ENCODE results near the gene SERAC1.

Gene SERAC1

DNA sequence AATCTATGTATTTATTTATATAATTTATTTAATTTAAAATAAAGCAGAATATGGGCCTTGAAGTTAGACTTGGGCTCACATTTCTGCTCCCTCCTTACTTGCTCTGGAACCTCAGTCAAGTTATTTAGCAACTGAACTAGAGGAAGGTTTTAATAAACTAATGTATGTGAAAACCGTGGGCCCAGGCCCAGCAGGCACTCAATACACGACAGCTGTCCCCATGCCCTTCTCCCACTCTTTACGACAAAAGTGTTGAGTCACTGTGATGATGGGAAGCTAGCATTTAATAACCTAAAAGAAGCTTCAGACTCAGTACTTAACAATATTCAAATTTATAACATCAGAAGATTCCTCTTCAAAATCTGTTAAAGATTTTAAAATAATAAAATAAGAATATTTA is 46.7 kb downstream of the SERAC1 start:
- DNase-seq: no peak

- no peak for DNase-seq
Observed at GRCh38 chr6:158118886-158119285, 49.2 kb downstream of the SERAC1 start.

DNA sequence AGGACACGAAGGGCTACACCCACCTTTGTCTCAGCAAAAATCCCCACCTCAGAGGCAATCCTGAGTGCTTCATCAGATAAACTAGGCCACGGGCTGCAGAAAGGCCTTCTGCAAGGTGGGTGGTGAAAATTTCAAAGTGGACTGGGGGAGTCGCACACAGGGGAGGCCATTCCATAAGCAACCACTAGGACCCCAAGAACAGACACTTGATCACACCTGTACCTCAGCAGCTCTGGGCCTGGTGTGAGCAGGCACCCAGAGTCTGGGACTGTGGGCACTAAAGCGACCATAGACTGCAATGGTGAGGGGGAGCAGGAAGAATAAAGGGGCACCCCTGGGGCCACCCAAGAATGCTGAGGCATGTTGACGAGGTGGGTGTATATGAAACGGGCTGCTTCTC is 52.6 kb downstream of the SERAC1 start:
- DNase-seq: no peak

GRCh38 chr6:158115102-158115501 is 53.0 kb downstream of the SERAC1 start:
- no peak for DNase-seq

GRCh38 chr6:158113802-158114201 is 54.3 kb downstream of the SERAC1 start:
- peak; percentile 60 for DNase-seq

DNA sequence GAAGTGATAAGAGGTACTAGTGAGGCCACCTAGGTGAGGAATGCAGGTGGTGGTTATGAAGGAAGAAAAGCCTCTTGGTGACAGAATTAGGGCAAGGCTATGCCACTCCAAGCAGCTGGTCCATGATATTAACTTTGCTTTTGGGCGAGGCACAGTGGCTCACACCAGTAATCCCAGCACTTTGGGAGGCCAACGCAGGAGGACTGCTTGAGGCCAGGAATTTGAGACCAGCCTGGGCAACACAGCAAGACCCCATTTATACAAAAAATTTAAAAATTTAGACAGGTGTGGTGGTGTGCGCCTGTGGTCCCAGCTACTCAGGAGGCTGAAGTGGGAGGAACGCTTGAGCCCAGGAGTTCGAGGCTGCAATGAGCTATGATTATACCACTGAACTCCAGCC is 56.1 kb downstream of the SERAC1 start:
- no peak for DNase-seq

DNA sequence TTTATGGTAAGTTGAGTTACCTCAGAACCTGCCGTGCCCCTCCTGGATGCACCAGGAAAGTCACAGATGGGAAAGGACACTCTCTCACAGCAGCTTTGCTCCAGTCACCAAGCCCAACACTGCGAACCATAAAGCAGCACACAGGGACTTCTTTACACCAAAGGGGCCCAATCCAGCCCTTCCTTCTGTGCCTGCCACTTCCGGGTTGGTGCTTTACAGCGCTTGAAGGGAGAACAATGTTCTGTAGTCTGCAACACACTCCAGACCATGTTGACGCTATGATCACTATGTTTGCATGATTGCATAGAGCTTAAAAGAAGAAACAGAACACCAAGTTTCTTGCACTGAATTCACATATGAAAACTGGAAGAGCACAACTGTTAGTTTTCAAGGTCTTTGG is 57.1 kb downstream of the SERAC1 start:
- DNase-seq: no peak

GRCh38 chr6:158109748-158110147 is 58.3 kb downstream of the SERAC1 start:
- DNase-seq: no peak

DNA sequence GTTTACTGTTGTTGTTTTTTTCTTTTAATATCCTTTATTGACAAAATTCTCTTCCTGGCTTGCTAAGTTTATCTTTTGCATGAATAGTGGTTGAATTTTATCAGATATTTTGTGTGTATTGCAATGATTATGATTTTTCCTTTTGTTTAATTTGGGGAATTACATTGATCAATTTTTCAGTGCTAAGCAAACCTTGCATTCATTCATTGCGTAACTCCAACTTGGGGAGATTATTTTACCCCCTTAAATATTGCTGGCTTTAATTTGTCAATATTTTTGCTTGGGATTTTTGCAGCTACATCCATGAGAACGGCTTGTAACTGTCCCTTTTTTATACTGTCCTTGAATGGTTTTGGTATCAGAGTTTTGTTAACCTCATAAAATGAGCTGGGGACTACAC is 63.4 kb downstream of the SERAC1 start:
- DNase-seq: no peak

GRCh38 chr6:158103228-158103627 is 64.8 kb downstream of the SERAC1 start:
- no peak for DNase-seq

GRCh38 chr6:158095671-158096070 is 72.4 kb downstream of the SERAC1 start:
- no peak for DNase-seq

DNA sequence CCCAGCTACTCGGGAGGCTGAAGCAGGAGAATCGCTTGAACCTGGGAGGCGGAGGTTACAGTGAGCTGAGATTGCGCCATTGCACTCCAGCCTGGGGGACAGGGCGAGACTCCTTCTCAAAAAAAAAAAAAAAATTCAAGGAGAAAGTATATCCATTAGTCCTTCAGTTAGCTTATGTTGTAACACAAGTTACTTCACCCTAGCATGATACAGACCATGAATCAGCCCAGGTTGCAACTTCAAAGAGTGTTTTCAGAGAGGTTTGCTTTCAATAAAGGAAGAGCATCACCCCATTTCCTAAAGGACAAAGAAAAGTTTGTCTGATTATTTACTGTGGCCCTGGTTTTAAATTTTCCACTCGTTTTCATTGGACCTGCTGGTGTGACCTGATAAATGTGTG is 73.0 kb downstream of the SERAC1 start:
- DNase-seq: peak; percentile 18

DNA sequence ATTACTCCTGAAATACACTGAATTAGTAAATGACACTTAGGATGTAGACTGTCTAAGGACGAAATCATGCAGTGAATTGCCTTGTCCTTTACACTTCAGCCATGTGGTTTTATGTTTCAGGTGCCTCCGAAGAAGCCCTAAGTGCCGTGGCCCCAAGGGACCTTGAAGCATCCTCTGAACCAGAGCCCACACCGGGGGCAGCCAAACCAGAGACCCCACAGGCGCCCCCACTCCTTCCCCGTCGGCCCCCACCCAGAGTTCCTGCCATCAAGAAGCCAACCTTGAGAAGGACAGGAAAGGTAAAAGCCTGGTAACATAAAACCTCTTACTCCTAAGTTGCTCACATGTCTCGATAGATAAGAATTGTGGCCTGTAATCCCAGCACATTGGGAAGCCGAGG is 75.3 kb downstream of the SERAC1 start:
- DNase-seq: no peak

DNA sequence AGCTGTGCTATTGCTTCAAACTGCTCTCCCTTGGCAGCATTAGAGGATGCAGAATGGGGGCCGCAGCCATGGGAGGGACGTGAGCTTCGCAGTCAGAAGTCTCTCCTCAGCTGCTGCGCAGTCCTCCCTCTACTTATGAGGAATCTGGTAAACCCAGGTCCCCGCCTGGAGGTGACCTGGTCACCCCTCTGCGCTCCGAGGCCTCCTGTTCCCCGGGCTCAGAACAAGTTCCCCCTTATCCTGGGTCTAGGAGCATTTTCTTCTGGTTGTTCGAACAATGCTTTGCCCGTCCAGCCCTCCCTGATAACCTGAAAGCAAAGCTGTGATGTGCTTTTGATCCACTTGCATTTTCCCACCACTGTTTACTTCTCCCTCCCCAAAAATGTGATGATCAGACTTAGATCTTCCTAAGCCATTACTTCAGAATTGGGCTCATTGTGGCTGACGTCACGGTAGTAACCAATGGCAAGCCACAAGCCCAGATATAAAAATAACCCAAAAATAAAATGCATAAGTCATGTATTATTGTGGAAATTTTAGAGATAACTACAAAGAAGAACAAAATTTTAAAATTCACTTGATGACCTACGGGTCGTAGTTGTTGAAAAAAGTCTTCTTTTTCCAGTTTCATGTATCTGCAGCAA is 80.7 kb downstream of the SERAC1 start:
- no peak for DNase-seq

DNA sequence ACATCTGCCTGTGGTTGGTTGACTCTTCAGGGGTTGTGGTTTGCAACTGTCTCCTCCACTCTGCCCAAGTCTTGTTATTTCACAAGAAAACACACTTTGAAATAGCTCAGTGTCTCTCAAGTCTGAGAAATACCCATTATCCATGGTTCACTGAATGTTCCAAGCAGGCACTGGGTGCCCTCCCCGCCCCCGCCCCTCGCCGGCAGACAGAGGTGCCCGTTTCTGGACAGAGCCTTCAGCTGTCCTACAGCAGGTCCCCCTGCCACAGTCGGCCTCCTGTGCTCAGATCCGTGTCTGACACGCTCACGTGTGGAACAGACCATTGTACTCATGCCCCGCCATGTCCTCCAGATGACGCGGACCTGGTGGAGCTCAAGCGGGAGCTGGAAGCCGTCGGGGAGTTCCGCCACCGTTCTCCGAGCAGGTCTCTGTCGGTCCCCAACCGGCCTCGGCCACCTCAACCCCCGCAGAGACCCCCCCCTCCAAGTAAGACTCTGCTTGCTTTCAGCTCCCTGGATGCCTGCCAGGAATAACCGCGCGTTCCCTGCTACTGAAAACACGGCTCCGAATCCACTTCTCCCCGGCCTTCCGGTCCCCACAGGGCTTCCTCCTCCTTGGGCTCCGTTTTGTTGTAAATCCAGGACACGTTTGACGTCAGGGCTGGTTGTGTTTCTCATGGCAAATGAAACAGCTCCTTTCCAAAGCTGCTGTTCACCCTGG is 81.4 kb downstream of the SERAC1 start:
- DNase-seq: peak; percentile 86

- no peak for DNase-seq
Observed at GRCh38 chr6:158086054-158086503, 82.0 kb downstream of the SERAC1 start.

DNA sequence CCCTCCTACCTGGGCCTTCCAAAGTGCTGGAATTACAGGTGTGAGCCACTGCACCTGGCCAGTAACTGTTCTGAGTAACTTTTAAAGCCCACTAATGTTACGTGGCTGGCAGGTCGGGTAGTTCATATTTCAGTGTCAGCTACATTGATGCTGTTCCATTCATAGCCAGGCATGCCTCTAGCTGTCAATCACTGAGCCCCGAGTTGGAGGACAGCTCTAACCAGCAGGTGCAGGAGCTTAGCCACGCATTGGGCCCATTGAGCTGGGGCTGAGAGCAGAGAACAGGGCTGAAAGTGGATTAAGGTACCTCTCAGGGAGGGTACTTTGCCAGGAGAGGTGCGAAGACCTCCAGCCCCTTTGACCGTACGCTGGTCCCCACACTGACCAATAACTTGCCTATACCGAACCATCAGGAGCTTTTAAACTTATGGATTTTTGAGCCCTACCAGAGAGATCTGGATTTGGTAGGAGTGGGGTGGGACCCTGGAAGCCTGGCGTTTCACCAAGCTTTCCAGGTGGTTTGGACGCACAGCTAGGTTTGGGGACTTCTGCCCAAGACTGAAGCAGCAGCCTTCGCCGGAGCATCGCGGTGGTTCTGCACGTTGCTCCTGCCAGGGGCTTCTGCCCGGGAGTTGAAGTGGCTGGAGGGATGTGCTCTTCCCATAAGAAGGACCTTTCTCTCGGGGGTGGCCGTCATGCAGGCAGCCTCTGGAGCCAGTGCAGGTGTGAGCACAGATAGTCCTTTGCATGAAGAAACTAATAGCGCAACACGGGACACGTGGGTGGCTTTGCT is 82.6 kb downstream of the SERAC1 start:
- DNase-seq: no peak

DNA sequence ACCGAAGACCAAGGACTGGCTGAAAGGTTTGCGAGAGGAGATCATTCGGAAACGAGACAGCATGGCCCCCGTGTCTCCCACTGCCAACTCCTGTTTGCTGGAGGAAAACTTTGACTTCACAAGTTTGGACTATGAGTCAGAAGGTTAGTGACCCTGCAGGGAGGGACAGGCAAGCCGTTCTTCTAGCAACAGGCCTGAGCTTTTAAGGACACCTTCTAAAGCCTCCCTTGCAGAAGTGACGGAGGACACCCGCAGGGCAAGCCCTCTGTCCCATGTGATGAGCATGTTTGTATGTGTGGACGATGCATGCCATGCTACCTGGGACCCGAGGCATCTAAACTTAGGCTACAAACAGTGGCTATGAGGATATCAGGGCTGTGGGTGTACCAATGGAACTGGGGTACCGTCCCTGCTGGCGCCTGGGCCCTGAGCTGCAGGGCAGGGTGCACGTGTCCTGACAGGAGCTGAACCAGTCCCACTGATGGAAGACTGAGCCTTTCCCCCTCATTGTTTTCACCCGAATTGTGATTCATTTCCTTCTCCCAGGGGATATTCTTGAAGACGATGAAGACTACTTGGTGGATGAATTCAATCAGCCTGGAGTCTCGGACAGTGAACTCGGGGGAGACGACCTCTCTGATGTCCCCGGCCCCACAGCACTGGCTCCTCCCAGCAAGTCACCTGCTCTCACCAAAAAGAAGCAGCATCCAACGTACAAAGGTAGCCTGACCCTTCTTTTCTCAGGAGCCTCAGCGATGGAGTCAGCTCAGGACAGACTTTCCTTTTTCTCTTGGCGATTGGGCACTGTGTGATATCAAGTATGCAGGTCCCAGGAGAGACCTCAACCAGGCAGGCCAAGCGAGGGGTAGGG is 84.4 kb downstream of the SERAC1 start:
- DNase-seq: no peak

DNA sequence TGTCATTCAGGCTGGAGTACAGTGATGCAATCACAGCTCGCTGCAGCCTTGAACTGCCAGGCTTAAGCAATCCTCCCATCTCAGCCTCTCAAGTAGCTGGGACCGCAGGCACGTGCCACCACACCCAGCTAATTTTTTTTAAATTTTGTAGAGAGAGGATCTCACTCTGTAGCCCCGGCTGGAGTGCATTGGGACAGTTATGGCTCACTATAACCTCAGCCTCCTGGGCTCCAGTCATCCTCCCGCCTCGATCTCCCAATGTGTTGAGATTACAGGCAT is 86.5 kb downstream of the SERAC1 start:
- DNase-seq: peak; percentile 53

DNA sequence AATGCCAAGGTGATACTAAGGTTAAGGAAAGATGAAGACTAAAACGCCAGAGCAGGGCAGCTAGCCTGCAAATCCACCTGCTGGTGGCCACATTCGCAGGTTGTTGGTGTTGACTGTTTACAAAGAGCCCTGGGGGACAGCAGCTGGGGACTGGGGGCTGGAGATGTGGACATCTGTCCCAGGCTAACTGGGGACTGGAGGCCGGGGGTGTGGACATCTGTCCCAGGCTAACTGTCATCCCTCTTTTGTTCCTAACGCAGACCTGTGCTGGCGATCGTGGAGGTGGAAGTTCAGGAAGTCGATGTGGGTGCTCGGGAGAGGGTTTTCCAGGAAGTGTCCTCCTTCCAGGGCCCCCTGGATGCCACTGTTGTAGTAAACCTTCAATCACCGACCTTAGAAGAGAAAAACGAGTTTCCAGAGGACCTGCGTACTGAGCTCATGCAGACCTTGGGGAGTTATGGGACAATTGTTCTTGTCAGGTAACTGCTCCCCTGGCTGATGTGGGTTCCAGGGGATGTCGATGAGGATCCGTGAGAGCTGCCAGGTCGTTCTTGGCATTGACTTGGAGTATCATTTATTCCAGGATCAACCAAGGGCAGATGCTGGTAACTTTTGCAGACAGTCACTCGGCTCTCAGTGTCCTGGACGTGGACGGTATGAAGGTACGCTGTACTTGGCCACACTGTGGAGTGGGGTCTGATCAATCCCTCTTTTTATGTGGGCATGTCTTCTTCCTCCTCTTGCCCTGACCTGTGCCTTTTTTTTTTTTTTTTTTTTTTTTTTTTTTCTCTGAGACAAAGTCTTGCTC is 87.0 kb downstream of the SERAC1 start:
- DNase-seq: no peak

DNA sequence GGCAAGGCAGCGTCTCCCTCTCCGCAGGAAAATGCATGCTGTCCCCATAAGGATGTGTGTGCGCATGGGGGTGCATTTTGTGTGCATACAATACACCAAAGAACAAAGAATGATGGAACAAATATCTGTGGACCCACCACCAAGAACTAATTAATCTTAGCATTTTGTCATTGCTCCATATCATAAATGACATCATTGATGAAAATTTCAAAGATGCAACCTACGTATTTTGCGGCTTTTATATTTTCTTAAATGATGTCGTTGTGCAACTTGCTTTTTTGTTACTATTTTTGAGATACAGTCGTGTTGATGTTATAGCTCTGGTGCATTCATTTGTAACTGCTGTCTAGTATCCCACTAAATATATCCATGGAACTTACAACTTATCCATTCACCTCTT is 89.7 kb downstream of the SERAC1 start:
- DNase-seq: no peak

- no peak for DNase-seq
Observed at GRCh38 chr6:158077676-158078075, 90.4 kb downstream of the SERAC1 start.

Data from hematopoietic multipotent progenitor cell treated with erythropoietin and hydrocortisone succinate and interleukin-3 and kit ligand, for 4 days (in vitro differentiated cells).